Fibroblast of lung (primary cell): Measurements from ENCODE around the gene AGAP1. TPM values are rescaled to one million over a fixed set of nuclear protein-coding genes. Genes with fewer than 3 reads are reported as not detected.
A peak's percentile ranks its signal among the peaks of the same experiment; 100 is the strongest.

ENCODE experiments used
- DNase-seq, 2 donors: peaks; one replicate each; pipeline versions ENCODE4 v3.0.0 to v3.0.0-alpha.2; 2010; ENCODE audit warnings: low read depth in 2 of 2
- H2AFZ ChIP-seq: 2 replicates; pipeline ENCODE4 v1.5.1; 2012; ENCODE audit warnings: low read length, control low read depth, inconsistent platforms
- H3K27ac ChIP-seq: 2 replicates; pipeline ENCODE4 v1.5.1; 2011; ENCODE audit warnings: low read length, control low read depth; ENCODE audit not compliant: insufficient read depth
- H3K27me3 ChIP-seq: 2 replicates; pipeline ENCODE4 v1.5.1; 2011; ENCODE audit warnings: mild to moderate bottlenecking, low read length; ENCODE audit not compliant: control insufficient read depth, insufficient read depth
- H3K36me3 ChIP-seq: 2 replicates; pipeline ENCODE4 v1.5.1; 2011; ENCODE audit warnings: low read length; ENCODE audit not compliant: control insufficient read depth, insufficient read depth
- H3K4me1 ChIP-seq: 2 replicates; pipeline ENCODE4 v1.5.1; 2011; ENCODE audit warnings: low read length; ENCODE audit not compliant: control insufficient read depth, insufficient read depth; ENCODE audit errors: extremely low read depth
- H3K4me2 ChIP-seq: 2 replicates; pipeline ENCODE4 v1.5.1; 2011; ENCODE audit warnings: low read length, control low read depth; ENCODE audit not compliant: insufficient read depth; ENCODE audit errors: extremely low read depth
- H3K4me3 ChIP-seq, 4 experiments: fragments of 200-600 bp in 1 of 4; sonication (generic) in 1 of 4; replicated peaks in 1 of 4; 2 replicates each; pipeline ENCODE4 v1.5.1; 2011 to 2016; ENCODE audit warnings: low read length in 4 of 4, low read depth in 3 of 4, mild to moderate bottlenecking in 3 of 4, control low read depth in 2 of 4, inconsistent platforms in 1 of 4, mixed read lengths in 1 of 4; ENCODE audit not compliant: insufficient read depth in 1 of 4; ENCODE audit errors: control extremely low read depth in 1 of 4
- H3K79me2 ChIP-seq: 2 replicates; pipeline ENCODE4 v1.5.1; 2012; ENCODE audit warnings: mild to moderate bottlenecking, low read length, inconsistent platforms; ENCODE audit not compliant: control insufficient read depth, insufficient read depth
- H3K9ac ChIP-seq: 2 replicates; pipeline ENCODE4 v1.5.1; 2011; ENCODE audit warnings: mild to moderate bottlenecking, low read length, control low read depth; ENCODE audit not compliant: insufficient read depth
- H3K9me3 ChIP-seq: 2 replicates; pipeline ENCODE4 v1.5.1; 2012; ENCODE audit warnings: low read depth, low read length; ENCODE audit not compliant: control insufficient read depth, insufficient read depth
- H4K20me1 ChIP-seq: 2 replicates; pipeline ENCODE4 v1.5.1; 2011; ENCODE audit warnings: low read length; ENCODE audit not compliant: control insufficient read depth, insufficient read depth; ENCODE audit errors: extremely low read depth
- CTCF ChIP-seq, 2 donors: IDR thresholded peaks in 1 of 2; conservative IDR thresholded peaks in 1 of 2; 1 replicate in 1 of 2; 2 replicates in 1 of 2; pipeline ENCODE4 v1.5.1; 2011 to 2012; ENCODE audit warnings: low read length in 2 of 2, control low read depth in 1 of 2, inconsistent platforms in 1 of 2, low read depth in 1 of 2, mild to moderate bottlenecking in 1 of 2
- EZH2 ChIP-seq: IDR thresholded peaks from 2 replicates; pipeline ENCODE4 v1.5.1; 2012; ENCODE audit warnings: low read length, control low read depth, mild to moderate bottlenecking; ENCODE audit errors: missing control alignments
- polyA plus RNA-seq, 2 donors: library from polyadenylated mRNA; depleted of rRNA in 1 of 2; stranded (reverse) in 1 of 2; unstranded in 1 of 2; fragments of >200 nt; gene quantifications; 2 replicates each; pipeline ENCODE4 v1.2.1, GENCODE V29; 2011 to 2012; ENCODE audit warnings: missing spikeins in 1 of 2
- total RNA-seq: library from RNA; depleted of rRNA; stranded (reverse); fragments of >200 nt; gene quantifications from 2 replicates; pipeline ENCODE4 v1.2.1, GENCODE V29; 2014

Gene AGAP1
- total and polyA plus RNA-seq, 2 donors (not counting 1 experiment from before 2014, with no cell fraction given), result 10.6 to 14.0 TPM

GRCh38 chr2:235723811-235724465, 230.1 kb downstream of the AGAP1 start:
- Histone ChIP-seq H3K9me3 (no peaks in the 10 kb centered on the region), H3K27ac (no peak overlapping the region), H3K4me2 (no peak overlapping the region), H4K20me1 (no peaks in the 10 kb centered on the region), H3K4me3 (no peak overlapping the region), H3K9ac (no peak overlapping the region), H3K36me3 (no peaks in the 10 kb centered on the region), H3K4me1 (no peaks in the 10 kb centered on the region), H3K79me2 (no peaks in the 10 kb centered on the region), H3K27me3 (no peaks in the 10 kb centered on the region), H2AFZ (no peak overlapping the region)
- DNase-seq, result no peak
- TF ChIP-seq EZH2, result no peak
- no peak for TF ChIP-seq CTCF (conservative IDR thresholded peaks at IDR 0.05 in 1 of 2, IDR thresholded peaks at IDR 0.05 in 1 of 2; ENCODE audit: low read depth in 1 of 2, low read length in 2 of 2)

- no peaks in the 10 kb centered on the region for H3K27me3 ChIP-seq
- peak in 1 of 2 donors; percentile 29 for DNase-seq
- H3K79me2 ChIP-seq, result no peaks in the 10 kb centered on the region
- H3K4me2 ChIP-seq, result peak overlapping the region; percentile 61
- H3K4me3 ChIP-seq, result no peak overlapping the region
- TF ChIP-seq CTCF (conservative IDR thresholded peaks at IDR 0.05 in 1 of 2, IDR thresholded peaks at IDR 0.05 in 1 of 2; ENCODE audit: low read depth in 1 of 2, low read length in 2 of 2) (no peak), EZH2 (no peak)
- no peak overlapping the region for H3K9ac ChIP-seq
- no peak overlapping the region for H3K27ac ChIP-seq
- H2AFZ ChIP-seq, result no peak overlapping the region
- no peaks in the 10 kb centered on the region for H3K4me1 ChIP-seq
- no peaks in the 10 kb centered on the region for H3K9me3 ChIP-seq
- H4K20me1 ChIP-seq, result no peaks in the 10 kb centered on the region
- no peaks in the 10 kb centered on the region for H3K36me3 ChIP-seq
These were observed 231.2 kb downstream of the AGAP1 start for GRCh38 chr2:235725016-235725489.

DNA sequence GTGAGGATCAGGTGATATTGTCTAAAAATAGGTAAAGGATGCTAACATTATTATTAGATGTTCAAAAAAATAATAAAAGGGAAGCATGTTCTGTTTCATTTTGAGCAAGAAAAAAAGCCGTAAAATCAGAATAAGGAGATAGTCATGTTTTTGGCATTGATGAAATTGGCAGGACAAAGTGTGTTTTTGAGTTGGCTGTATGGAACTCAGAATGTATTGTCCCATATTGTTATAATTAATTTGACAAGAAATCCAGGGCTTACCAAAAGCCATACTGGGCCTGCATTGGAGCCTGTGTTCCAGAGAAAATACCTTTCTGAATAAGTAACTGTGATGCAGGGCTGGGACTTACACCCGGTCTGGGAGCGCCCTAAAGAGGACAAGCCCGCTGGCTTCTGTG, 232.0 kb downstream of the AGAP1 start:
- Histone ChIP-seq H3K9ac (no peak overlapping the region), H2AFZ (no peak overlapping the region), H3K9me3 (no peaks in the 10 kb centered on the region), H3K27ac (no peak overlapping the region), H3K36me3 (no peaks in the 10 kb centered on the region), H3K4me1 (no peaks in the 10 kb centered on the region), H3K79me2 (no peaks in the 10 kb centered on the region), H3K27me3 (no peaks in the 10 kb centered on the region), H4K20me1 (no peaks in the 10 kb centered on the region), H3K4me2 (no peak overlapping the region), H3K4me3 (no peak overlapping the region)
- no peak for DNase-seq
- TF ChIP-seq CTCF (conservative IDR thresholded peaks at IDR 0.05 in 1 of 2, IDR thresholded peaks at IDR 0.05 in 1 of 2; ENCODE audit: low read depth in 1 of 2, low read length in 2 of 2) (no peak), EZH2 (no peak)
